NCI-H526 (cell line): ENCODE results near the gene ZNF865.
"Not testable (repeated sequence)": the region's sequence is repeated elsewhere in the genome, so short reads cannot be mapped to it uniquely, and the experiment has no call there.

Source experiments
- DNase-seq, 2 experiments: peaks; one replicate each; lab custom pipeline; 2025; lab: John Stamatoyannopoulos, UW

Gene ZNF865

GRCh38 chr19:55605637-55606470 is at the start of gene ZNF865:
TSS of gene ZNF865 (plus strand) at chr19:55605647. CDS start at chr19:55613619, 7,972 bp downstream.
- peak; percentile 79 to 91 for DNase-seq

- no peak for DNase-seq
Measured at GRCh38 chr19:55559684-55560083, 45.8 kb upstream of the ZNF865 start.

DNA sequence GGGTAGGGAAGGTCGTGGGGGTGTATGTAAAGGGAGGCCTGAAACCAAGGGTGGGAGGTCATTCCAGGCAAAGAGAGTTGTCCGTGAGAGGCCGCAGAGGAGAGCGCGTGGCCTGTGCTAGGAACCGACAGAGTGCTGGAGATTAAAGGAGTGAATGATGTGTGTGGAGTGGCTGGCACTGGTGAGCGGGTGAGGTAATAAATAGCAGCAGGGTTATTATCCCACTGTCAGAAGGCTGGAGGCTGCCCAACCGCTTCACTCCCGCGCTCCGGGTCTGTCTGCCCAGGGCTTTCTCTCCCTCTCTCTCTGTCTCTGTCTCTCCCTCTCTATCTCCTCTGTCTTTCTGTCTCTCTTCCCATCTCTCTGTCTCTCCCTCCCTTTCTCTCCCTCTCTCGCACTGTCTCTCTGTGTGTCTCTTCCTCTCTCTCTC is 42.2 kb upstream of the ZNF865 start:
- no peak for DNase-seq

DNA sequence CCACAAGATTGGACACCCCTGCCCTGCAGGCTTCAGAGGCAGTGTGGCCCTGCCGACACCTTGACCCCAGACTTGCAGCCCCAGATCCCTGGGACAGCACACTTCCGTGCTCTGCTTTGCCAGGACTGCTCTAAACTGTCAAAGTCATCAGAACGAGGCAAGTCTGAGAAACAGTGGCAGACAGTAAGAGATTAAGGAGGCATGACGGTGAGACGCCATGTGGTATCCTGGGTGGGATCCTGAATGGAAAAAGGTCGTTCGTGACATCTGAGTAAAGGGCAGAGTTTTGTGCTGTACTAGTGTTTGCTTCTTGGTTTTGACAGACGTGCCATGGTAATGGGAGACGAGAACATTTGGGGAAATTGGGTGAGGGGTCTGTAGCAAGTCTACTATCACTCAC is 38.6 kb upstream of the ZNF865 start:
- no peak for DNase-seq

- DNase-seq = no peak
Measured at GRCh38 chr19:55567708-55568328, 37.6 kb upstream of the ZNF865 start.

DNA sequence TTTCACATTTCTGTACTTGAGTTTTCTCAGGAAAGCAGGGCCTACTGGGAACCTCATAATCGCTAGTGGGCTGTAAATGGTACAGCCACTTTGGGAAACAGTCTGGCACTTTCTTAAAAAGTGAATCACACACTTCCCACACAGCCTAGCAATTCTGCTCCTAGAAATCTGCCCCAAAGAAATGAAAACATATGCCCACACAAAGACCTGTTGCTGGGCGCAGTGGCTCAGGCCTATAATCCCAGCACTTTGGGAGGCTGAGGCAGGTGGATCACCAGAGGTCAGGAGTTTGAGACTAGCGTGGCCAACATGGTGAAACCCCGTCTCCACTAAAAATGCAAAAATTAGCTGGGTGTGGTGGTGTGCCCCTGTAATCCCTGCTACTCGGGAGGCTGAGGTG is 36.0 kb upstream of the ZNF865 start:
- not testable (repeated sequence) for DNase-seq

DNA sequence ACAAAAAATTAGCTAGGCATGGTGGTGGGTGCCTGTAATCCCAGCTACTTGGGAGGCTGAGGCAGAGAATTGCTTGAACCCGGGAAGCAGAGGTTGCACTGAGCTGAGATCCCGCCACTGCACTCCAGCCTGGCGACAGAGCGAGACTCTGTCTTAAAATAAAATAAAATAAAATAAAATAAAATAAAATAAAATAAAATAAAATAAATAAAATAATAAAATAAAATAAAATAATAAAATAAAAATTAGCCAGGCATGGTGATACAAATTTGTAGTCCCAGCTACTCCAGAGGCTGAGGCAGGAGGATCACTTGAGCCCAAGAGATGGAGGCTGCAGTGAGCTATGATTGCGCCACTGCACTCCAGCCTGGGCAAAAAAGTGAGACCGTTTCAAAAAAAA is 31.5 kb upstream of the ZNF865 start:
- not testable (repeated sequence) for DNase-seq

GRCh38 chr19:55576746-55577145 is 28.7 kb upstream of the ZNF865 start:
- DNase-seq = no peak

GRCh38 chr19:55578031-55578760 is 27.3 kb upstream of the ZNF865 start:
- DNase-seq = no peak

- no peak for DNase-seq
Measured at GRCh38 chr19:55578761-55579747, 26.4 kb upstream of the ZNF865 start.

DNA sequence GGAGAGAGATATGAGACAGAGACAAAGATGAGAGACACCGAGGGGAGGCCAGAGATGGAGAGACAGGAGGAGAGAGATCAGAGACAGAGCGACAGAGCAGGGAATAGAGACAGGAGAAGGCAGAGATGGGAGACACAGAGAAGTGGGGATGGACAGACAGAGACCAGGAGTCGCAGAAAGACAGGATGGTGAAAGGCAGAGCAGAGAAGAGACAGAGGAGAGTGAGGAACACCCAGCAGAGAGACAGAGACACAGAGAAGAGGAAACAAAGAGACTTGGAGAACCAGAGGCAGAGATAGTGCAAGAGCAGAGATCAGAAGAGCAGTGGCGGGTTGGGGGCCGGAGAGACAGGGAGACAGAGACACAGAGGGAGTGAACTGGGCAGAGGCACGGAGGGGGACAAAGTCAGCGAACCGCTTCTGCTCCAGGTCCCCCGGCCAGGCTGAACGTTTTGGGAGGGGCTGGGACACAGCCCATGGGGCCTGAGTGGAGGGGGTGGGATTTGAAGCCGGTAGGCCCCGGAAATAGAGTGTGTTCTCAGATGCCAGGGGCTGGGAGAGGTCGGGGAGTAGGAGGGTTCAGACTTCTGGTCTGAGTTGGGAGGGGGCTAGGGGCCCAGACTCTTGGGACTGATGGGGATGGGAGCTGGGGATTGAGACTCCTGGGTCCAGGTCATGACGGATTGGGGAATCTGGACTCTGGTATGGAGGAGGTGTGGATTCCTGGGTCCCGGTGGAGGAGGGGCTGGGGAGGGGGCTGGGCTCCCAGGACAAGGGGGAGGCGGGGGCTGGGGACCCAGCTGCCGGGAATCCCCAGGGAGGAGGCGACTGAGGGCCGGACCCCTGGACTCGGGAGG is 25.5 kb upstream of the ZNF865 start:
- peak in 1 of 2 experiments; percentile 56 for DNase-seq

DNA sequence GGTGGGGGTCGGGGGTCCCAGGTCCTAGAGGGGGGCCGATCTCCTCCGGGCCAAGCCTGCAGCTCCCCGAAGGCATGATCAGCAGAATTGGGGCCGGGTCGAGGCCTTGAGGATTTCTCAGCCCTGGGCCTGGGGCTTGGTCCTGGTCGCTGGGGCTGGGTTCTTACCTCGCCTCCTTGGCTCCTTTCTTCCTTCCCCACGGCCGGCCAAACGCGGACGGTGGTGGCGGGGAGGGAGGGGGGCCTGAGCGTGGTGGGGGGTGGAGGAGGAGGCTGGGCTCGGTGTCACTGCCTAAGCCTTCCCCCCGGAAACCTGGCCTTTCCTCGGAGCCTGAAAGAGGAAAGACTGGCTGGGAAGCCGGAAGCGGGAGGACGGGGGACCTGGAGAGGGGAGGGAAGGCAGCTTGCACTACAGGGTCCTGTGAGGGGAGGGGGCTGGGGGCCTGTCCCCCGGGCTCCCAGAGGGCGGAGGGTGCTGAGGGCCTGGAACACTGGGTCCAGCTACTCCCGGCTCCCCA is 24.8 kb upstream of the ZNF865 start, which contains the start of gene ZNF579:
Gene ZNF579 (minus strand): TSS at position 221 of the 517 bp plus-strand sequence. CDS start 1,209 bp downstream, outside the sequence.
- peak; percentile 81 to 95 for DNase-seq

GRCh38 chr19:55581145-55581822 is 24.2 kb upstream of the ZNF865 start:
- DNase-seq = no peak

- DNase-seq = no peak
Measured at GRCh38 chr19:55581823-55582223, 23.6 kb upstream of the ZNF865 start.

DNA sequence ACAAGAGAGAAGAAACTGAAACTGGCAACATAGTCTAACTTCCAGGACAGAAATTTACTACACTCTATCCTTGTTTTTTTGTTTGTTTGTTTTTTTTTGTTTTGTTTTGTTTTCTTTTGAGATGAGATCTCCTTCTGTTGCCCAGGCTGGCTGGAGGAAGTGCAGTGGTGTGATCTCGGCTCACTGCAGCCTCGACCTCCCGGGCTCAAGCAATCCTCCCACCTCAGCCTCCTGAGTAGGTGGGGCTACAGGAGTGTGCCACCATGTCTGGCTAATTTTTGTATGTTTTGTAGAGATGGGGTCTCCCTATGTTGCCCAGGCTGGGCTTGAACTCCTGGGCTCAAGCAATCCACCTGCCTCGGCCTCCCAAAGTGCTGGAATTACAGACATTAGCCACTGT is 23.2 kb upstream of the ZNF865 start:
- DNase-seq = not testable (repeated sequence)

GRCh38 chr19:55583897-55584296 is 21.6 kb upstream of the ZNF865 start:
- DNase-seq = not testable (repeated sequence)

- no peak for DNase-seq
Measured at GRCh38 chr19:55584871-55585270, 20.6 kb upstream of the ZNF865 start.

- DNase-seq = peak; percentile 52 to 90
Measured at GRCh38 chr19:55585658-55586339, 19.6 kb upstream of the ZNF865 start.
